ENCODE results near the gene U2SURP.
"Not testable (repeated sequence)": the region's sequence is repeated elsewhere in the genome, so short reads cannot be mapped to it uniquely, and the experiment has no call there.

Gene U2SURP

DNA sequence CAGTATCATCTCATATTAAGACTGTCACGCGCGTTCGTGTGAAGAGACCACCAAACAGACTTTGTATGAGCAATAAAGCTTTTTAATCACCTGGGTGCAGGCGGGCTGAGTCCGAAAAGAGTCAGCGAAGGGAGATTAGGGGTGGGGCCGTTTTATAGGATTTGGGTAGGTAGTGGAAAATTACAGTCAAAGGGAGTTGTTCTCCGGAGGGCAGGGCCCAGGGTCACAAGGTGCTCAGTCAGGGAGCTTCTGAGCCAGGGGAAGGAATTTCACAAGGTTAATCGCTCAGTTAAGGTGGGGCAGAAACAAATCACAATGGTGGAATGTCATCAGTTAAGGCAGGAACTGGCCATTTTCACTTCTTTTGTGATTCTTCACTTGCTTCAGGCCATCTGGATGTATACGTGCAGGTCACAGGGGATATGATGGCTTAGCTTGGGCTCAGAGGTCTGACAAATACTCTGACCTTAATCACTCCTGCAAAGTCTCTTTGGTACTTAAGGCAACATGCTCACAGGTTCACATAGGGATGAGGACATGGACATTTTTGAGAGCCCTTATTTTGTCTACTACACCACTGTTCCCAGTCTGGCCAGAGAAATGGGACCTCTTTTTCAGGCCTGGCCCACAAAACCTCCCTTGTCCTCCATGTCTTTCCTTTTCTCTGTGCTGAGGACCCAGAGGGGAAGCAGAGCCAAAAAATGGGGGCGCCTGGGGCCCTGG is 71.1 kb downstream of the U2SURP start:
- not testable (repeated sequence) for FAIRE-seq

DNA sequence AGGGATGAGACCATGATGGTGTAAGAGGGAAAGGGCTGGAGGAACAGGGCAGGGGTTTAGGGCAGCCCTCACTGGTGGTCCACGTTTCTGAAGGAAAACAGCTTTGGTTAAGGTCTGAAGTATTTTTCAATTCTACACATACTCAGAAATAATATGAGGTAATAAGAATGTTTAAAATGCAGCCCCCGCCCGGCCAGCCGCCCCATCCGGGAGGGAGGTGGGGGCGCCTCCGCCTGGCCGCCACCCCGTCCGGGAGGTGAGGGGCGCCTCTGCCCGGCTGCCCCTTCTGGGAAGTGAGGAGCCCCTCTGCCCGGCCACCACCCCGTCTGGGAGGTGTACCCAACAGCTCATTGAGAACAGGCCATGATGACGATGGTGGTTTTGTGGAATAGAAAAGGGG is 72.2 kb downstream of the U2SURP start:
- not testable (repeated sequence) for FAIRE-seq

DNA sequence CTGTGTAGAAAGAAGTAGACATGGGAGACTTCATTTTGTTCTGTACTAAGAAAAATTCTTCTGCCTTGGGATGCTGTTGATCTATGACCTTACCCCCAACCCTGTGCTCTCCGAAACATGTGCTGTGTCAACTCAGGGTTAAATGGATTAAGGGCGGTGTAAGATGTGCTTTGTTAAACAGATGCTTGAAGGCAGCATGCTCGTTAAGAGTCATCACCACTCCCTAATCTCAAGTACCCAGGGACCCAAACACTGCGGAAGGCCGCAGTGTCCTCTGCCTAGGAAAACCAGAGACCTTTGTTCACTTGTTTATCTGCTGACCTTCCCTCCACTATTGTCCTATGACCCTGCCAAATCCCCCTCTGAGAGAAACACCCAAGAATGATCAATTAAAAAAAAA is 72.6 kb downstream of the U2SURP start:
- FAIRE-seq = not testable (repeated sequence)

DNA sequence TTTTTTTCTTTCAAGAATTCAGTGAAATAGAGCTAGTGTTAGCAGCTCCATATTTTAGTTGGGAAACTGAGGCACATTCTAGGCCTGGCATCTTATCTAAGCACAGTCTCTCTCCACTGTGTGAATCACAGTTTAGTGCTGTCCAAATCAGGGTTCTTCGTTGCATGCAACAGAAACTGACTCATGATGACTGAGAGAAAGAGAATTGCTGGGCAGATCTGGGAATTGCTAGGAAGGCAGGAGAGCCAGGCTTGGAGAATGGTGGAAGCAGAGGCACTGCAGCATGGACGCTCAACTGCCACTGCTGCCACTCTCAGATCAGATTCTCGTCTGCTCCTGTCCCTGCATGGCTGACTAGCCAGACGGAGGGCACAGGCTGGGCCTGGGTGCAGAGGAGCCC is 77.5 kb downstream of the U2SURP start:
- FAIRE-seq = no peak

DNA sequence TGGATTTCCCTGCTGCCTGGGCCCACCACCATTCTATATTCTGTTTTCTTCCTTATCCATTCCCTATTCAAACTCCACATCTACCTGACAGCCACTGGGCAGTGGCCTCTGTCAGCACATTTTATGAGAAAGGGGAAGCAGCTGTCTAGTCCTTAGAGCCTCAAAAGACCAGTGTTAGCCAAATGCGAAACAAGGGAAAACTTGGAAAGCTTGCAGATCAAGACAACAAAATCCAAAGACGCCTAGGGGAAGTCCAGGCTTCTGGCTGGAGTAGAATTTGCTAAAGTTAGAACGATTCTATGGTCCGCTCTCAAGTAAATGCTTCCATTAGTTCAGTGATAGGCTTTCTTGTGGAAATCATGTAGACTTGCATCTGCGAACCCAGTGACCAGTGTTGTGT is 78.8 kb downstream of the U2SURP start:
- FAIRE-seq = no peak

DNA sequence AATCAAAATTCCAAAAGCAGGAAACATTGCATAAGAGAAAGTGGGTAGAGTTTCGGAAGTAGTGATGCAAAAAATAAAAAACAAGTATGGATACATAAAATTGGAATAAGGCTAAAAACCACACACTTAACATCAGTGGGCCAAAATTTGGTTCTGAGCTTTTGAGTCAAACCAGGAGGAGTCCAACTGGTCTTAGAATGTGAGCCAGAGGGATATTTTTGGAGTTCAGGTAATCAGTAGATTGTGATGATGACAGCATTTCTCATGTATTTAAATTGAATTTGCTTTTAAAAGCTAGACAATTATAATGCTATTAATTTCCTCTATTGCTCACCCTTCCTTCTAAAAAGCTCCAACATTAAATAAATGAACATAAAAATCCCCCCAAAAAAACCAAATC is 80.0 kb downstream of the U2SURP start:
- FAIRE-seq = no peak

DNA sequence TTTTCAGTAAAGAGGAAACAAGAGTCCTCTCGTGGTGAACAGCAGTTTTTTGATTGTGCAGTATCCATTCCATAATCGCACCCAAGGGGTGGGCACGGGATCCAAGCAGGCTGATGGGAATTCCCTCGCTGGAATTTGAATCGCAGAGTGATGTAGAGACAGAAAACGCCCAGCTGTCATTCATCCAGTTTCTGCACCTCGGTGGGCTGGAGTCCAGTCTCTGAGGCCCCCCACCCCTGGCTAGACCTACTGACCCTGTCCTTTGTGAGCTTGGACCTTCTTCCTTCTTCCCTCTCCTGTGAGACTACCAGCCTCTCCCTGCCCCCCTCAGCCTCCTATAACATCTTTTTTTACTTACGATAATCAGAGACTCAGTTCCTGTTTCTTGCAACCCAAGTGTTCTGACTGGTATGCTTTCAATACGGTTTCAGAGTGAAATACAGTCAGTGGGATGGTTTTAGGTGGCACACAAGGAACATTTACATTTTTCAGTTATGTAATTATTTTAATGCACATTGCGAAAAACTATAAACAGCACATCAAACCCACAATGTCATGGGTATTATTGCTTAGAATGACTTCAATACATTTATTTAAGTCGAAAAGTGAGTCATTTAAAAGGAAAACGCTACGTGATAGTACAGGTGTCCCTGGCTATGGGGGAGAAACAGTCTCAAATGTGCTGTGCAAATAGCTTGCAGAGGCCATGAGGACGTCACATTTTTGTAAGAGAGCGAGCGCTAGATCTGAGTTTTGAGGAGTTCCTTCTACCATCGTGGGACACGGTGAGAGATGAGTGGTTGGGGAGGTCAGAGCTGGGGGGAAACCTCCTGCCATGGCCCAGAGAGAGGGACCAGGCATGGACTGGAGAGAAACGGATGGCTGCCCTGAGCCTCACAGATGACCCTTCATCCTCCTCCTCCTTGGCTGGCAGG is 80.7 kb downstream of the U2SURP start:
- no peak for FAIRE-seq

DNA sequence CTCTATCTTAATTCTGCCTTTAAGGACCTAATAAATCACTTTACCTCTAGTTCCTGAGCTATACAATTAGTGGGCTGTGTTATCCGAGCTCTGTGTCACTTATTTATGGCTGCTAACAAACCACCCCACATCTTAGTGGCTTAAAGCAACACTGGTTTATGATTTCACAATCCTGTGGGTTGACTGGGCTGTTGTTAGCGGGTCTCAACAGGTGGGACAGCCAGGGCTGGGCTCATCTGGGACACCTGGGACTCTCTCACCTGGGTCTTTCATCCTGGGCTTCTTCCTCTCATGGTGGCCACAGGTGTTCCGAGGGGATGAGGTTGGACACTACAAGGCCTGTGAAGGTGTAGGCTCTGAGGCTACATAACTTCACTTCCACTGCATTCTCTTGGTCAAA is 82.4 kb downstream of the U2SURP start:
- FAIRE-seq = no peak

DNA sequence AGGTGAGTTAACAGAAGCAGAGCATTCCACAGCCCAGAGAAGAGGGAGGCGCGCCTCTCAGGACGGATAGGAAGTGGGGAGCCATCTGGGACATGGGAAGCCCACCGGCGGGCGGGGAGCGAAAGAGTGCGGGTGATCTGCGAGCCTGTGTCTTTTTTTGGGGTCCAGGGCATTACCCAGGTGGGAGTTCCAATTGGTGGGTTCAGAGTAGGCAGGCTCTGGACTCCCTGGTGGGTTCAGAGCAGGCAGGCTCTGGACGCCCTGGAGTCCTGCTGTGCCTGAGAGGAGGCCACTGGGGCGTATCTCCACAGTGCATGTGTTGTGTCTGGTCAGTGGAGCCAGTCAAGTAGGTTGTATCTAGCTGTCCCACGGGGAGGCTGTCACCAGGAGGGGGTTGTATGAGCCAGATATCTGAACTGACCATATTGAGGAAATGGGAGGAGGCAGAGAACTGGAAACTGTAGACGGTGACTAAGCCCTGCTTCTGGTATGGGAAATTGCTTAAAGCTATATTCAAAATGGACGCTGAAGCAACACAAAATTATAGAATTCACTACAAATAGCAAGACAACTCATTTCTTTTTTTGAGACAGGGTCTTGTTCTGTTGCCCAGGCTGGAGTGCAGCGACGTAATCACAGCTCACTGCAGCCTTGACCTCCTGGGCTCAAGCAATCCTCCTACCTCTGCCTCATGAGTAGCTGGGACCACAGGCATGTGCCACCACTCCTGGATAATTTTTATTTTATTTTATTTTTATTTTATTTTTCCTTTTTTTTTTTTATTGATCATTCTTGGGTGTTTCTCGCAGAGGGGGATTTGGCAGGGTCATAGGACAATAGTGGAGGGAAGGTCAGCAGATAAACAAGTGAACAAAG is 83.7 kb downstream of the U2SURP start:
- no peak for FAIRE-seq

DNA sequence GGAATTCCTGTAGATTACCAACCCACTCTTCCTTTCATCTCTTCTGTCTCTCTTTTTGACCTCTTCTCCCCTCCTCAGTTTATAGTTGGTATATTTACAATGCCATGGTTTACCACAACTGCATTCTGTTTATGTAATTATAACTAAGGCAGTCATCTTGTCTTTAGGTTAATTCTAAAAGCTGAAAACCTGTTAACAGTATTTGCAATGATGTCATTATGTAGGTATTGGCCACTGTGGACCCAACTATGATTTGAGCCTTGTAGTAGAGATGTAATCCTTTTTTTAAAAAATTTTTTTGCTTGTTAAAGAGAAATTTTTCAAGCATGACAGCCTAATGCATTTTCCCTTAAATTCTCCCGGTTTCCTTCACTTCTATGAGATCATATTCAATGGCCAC is 87.5 kb downstream of the U2SURP start:
- no peak for FAIRE-seq

DNA sequence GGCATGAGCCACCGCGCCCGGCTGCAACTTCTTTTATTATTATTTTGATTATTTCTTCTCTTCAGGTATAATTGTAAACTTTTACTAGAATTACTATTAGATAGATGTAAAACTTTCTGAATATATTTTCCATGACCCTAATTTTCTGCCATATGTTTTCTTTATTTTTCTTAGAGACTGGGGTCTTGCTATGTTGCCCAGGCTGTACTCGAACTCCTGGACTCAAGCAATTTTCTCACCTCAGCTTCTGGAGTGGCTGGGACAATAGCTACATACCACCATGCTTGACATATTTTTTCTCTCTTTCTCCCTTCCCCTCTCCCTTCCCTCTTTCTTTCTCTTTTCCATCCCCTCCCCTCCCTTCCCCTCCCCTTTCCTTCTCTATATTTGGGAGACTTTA is 88.6 kb downstream of the U2SURP start:
- no peak for FAIRE-seq

DNA sequence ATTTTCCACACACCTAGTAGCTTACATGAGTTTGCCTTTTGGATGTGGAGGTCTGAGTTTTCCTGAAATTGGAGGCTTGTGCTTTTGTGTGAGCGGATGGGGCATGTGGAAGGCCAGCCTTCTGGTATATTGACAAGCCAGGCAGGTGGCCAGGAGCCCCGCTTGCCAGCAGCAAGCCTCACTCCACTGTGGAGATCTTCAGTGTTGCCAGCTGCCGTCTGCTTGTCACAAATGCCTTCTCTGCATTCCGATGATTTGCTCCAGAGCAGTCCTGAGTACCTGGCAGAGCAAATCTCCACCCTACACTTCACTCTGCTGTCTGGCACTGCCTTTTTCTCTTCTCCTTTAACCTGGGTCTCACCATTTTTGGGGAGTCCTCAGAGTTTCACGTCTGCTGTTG is 89.1 kb downstream of the U2SURP start:
- FAIRE-seq = no peak

DNA sequence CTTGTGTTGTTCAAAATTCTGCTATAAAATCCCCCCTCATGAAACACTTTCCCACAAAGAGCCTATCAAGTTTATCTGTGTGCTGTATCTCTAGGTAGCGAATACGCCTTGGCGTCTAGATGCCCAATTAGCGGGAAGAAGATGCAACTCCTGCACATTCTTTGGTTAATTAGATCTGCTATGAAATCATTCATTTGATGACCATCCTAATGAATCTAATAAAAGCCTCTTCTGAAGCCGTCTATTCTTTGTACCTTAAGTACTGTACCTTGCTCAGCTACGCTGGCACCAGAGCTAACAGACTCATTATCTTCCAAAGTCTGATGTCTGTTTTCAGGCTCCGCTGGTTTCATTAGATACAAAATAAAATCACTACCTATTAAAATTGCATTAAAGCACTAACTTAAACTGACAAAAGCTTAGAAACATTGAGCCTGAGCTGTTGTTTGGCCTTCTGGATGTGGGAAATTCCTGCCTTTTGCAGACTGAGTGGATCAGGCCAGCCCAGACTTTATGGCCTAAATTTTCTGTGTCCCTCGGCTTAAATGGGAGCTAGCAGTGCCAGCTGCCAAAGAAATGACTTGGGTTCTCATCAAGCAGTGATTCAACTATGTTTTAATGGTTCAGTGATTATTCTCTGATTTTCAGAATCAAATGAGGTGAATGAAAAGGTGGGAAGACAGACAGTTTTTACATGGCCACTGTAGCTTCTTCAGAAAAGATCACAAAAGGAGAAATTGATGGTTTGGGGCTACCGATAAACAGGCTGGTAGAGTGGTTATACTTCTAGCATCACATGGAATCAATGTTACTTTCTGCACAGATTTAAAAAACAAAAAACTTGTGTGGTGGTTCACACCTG is 89.8 kb downstream of the U2SURP start:
- no peak for FAIRE-seq

DNA sequence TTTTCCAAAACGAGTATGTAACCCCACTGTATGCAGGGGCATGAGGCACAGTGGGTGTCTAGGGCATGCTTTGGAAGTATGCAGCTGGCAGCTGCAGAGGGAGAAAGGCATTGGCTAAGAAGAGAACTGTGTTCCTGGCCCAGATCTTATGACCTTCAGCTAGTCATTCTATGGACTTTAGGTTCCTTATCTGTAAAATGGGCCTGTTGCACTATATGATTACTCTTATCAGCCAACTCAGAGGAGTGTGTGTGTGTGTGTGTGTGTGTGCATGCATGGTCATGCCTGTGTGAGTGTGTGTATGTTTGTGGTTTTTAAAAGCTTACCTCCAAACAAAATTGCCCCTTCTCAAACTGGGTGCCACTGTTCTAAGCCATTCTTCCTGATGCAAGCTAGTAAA is 90.8 kb downstream of the U2SURP start:
- FAIRE-seq = no peak

DNA sequence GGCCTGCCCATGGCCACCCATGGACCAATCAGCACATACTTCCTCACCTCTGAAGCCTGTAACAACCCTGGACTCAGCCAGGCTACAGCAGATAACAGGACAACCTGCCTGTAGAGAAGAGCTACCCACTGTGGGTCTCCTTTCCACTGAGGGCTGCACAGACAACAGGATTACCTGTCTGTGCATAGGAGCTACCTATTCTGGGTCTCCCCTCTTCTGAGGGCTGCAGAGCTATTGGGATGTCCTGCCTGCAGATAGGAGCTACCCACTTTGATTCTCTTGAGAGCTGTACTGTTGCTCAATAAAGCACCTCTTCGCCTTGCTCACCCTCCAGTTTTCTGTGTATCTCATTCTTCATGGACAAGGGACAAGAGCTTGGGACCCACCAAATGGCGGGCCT is 94.4 kb downstream of the U2SURP start:
- FAIRE-seq = no peak

DNA sequence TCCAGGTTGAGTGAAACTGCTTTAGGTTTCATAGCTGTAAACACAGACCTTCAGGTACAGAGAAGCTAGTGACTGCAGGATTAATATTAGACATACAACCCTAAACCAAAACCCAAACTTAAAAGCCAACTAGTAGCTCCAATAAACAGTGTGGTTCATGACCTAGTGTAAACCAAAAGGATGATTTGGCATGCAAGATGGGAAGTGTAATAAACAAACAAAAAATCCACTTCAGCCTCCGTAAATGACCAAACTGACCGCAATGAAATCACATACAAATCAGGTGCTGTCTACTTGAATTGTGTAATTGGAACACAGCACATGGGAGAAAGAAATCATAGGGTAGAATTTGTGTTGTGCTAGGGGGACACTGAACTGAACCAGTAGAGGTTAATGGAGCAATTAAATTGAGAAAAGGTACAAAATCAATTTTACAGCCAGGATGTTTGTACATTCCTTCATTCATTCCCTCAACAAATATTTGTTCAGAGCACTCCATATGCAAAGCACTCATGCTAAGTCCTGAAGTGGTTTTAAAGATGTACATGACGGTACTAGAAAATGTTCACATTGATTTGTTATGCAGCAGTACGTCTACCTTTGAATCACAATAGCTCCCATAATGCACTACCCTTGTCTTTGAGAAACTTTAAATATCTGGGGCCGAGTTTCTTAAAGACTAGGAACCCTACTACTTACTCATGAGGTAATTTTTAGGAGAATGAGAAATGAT is 96.8 kb downstream of the U2SURP start:
- no peak for FAIRE-seq

DNA sequence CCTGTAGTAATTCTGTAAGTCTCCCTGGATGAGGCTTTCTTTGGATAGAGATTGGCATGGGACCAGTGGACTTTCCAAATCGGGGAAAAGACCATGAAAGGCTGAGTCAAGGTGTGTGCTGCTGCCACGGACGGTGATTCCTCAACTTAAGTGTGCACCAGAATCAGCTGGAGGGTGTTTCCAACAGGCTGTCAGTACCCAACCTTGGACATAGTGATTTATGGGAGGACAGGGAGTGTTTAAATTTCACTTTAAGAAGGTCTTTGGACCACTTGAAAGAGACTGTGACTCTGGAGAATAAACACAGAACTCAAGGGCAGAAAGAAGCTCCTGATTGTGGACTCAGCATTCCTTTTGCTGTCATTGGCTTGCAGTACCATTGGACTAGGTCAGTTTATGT is 97.8 kb downstream of the U2SURP start:
- FAIRE-seq = no peak

DNA sequence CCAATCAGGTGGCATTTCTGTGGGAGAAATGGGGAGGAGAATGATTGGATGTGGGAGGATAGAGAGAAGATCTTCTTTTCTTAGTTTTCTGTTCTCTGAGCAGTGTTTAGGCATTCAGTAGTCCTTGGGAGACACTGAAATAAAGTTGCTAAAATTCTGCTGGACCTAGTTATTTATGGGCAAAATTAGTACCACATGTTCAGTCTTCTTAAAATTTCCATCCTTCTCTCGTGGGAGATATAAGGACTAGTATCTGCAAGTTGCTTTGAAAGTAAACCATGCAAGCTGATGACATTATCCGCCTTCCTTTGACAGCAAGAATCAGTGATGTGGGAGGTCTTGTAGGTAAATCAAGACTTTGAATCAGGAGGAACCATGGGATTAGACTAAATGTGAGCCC is 98.3 kb downstream of the U2SURP start:
- peak; percentile 92 for FAIRE-seq

DNA sequence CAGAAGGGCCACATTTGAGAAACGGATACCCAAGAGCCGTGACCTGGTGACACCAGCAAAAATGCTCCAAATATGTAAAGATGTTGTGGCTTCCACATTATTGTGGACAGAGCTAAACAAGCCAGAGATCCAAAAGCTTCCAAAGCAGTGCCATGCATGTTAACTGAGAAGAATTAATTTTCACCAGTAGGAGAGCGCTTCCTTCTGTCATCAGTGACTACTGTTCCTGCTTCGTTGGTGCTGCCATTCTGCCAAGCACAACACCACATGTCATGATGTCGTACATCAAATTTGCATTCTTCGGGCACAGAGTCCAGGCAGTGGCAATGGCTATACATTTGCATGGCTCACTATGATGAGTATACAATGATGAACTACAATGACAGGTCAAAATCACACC is 99.1 kb downstream of the U2SURP start:
- no peak for FAIRE-seq

DNA sequence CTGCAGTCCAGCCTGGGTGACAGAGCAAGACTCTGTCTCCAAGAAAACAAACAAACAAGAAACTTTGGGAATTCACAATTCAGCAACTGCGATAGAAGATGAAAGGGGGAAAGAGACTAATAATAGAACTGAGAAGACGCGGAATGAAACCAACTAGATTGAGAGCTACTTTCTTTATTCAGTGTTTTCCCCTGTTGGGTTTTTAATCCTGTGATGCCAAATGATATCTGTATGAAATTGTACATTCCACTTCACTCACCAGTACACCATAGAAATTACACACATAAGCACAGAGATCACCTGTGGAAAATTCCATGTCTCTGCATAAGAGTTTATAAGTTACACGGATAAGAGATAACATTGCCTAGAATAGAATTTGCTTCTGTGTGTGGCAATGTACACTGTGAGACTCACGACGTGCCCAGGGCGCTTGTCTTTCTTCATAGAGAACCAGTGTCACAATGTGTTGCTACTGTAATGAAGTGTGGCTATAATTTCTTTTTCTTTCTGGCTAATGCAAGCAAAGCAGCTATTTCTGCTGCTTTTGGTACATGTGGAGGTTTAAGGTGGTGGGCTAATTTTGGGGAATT is 100.5 kb downstream of the U2SURP start:
- no peak for FAIRE-seq

DNA sequence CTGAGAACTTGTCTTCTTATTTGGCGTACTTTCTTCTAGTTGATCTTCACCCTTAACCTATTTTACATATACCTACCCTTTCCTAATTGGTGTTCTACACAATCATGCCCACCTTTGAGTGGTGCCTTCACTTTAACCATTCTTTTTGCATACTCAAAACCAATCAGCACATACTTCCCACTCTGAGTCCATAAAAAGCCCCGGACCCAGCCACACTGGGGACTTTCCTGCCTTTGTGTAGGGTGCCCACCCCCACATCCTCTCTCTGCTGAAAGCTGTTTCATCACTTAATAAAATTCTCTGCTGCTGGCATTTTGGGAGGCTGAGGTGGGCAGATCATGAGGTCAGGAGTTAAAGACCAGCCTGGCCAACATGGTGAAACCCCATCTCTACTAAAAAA is 102.3 kb downstream of the U2SURP start:
- no peak for FAIRE-seq
